Measurements from ENCODE around the gene PLXNB3.
A peak's percentile ranks its signal among the peaks of the same experiment; 100 is the strongest.

Gene PLXNB3

DNA sequence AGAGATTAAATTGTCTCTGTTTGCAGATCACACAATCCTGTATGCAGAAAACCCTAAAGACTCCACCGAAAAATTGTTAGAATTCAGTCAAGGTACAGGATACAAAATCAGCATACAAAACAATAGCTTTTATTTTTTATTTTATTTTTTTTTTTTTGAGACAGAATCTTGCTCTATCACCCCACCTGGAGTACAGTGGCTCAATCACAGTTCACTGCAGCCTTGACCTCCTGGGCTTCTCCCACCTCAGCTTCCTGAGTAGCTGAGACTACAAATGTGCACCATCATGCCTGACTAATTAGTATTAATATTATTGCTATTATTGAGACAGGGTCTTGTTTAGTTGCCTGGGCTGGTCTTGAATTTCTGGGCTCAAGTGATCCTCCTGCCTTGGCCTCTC lies 8.9 kb upstream of the PLXNB3 start:
- no peak for DNase-seq (ENCODE audit: low read depth in 2 of 2)

GRCh38 chrX:153761863-153762262 lies 2.2 kb upstream of the PLXNB3 start:
- no peak for DNase-seq (ENCODE audit: low read depth in 2 of 2)

DNA sequence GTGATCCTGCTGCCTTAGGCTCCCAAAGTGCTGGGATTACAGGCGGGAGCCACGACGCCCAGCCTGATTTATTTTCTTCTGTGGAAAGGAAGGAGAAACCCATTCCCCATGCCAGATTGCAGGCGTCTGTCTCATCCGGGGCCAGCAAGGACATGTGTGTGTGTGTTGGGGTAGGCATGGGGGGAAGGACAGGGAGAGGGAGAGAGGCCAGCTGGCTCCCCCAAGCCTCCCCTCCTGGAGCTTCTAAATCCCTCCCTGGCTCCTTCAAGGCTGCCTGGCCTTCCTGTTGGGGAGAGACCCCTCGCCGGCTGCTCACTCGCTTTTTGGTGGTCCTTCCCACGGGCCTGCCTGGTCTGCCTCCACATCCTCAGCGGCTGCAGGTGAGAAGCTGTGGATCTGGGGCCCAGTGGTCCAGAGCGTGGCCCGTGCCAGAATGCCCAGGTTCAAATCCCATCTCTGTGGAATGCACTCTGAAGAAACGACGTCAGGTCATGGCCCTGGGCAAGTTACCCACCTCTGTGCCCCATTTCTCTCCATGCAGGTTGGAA lies 1.3 kb upstream of the PLXNB3 start:
- DNase-seq (ENCODE audit: low read depth in 2 of 2), result no peak

DNA sequence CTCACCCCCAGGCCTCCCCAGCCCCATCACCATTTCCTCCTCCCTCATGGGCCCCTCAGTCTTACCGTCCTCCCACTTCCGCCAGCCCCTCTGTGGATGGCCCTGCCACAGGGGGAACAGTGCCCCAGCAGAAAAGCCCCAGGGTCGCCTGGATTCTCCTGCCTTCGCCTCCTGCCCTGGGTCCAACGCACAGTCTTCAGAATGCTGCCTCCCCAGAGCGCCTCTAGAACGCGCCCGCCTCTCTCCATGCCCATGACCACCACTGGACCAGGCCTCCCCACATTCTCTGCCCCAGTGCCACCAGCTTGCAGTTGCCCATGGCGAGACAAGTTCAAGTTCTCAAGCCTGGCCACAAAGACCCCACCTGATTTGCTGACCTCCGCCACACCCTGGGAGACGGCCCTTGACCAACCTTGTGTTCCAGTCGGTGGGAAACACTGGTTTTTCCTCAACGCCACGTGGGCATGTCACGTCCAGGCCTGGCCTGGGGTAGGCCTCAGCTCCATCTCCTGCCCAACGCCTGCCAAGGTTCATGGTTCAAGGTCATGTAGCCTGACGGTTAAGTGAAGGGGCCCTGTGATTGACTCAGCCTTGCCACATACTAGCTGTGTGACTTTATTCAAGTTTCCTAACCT lies 634 bp upstream of the PLXNB3 start:
- no peak for DNase-seq (ENCODE audit: low read depth in 2 of 2)

DNA sequence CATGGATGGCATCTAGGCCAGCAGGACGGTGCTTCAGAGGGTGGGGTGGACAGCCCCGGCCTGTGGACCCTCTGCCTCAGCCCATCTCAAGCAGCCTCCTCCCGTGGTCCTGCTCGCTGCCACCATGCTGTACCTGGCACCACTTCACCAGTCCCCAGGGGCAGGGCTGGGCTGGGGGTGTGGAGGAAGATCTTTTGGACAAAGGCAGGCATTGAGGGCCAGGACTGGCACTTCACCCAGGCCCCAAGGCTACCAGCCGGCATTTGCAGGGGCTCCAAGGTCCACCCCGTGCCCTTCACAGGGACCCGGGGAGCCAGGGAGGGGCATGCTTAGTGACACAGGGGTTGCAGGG lies 713 bp downstream of the PLXNB3 start:
- DNase-seq (ENCODE audit: low read depth in 2 of 2), result no peak

- no peak for DNase-seq (ENCODE audit: low read depth in 2 of 2)
Observed at GRCh38 chrX:153765138-153766079, 1.4 kb downstream of the PLXNB3 start.

GRCh38 chrX:153766098-153766817 lies 2.2 kb downstream of the PLXNB3 start:
- peak; percentile 32 for DNase-seq (ENCODE audit: low read depth in 2 of 2)

DNA sequence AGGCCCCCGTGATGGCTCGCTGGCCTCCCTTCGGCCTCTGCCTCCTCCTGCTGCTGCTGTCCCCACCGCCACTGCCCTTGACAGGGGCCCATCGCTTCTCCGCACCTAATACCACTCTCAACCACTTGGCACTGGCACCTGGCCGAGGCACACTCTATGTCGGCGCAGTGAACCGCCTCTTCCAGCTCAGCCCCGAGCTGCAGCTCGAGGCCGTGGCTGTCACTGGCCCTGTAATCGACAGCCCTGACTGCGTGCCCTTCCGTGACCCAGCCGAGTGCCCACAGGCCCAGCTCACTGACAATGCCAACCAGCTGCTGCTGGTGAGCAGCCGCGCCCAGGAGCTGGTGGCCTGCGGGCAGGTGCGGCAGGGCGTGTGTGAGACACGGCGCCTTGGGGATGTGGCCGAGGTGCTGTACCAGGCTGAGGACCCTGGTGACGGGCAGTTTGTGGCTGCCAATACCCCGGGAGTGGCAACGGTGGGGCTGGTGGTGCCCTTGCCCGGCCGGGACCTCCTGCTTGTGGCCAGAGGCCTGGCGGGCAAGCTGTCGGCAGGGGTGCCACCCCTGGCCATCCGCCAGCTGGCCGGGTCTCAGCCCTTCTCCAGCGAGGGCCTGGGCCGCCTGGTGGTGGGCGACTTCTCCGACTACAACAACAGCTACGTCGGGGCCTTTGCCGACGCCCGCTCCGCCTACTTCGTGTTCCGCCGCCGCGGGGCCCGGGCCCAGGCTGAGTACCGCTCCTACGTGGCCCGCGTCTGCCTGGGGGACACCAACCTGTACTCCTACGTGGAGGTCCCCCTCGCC lies 3.0 kb downstream of the PLXNB3 start:
- DNase-seq (ENCODE audit: low read depth in 2 of 2), result no peak

- DNase-seq (ENCODE audit: low read depth in 2 of 2), result no peak
Observed at GRCh38 chrX:153767674-153768055, 3.6 kb downstream of the PLXNB3 start.

- DNase-seq (ENCODE audit: low read depth in 2 of 2), result no peak
Observed at GRCh38 chrX:153768311-153769157, 4.5 kb downstream of the PLXNB3 start.

DNA sequence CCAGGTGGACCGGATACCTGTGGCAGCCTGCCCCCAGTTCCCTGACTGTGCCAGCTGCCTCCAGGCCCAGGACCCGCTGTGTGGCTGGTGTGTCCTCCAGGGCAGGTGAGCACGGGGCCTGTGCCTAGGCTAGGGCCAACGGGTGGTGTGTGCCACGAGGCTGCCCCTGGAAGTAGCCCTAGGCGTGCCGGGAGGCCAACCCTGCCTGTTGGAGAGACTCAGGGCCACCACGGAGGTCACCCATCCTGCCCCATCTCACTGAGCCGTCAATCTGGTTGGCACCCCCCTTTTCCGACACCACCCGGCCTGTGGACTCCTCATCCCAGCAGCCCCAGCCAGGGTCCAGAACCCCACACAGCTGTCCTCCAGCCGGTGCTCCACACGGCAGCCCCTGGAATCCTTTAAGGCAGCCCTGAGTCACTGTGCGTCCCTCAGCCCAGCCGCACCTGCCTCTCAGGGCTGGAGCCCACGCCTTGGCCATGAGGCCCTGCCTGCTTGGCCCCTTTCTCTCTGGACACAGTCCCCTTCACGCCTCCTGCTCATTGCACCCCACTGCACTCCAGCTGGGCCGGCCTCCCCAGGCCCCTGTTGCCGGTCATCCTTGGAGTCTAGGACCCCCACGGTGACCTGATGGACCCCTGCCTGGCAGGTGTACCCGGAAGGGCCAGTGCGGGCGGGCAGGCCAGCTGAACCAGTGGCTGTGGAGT lies 5.3 kb downstream of the PLXNB3 start:
- no peak for DNase-seq (ENCODE audit: low read depth in 2 of 2)

DNA sequence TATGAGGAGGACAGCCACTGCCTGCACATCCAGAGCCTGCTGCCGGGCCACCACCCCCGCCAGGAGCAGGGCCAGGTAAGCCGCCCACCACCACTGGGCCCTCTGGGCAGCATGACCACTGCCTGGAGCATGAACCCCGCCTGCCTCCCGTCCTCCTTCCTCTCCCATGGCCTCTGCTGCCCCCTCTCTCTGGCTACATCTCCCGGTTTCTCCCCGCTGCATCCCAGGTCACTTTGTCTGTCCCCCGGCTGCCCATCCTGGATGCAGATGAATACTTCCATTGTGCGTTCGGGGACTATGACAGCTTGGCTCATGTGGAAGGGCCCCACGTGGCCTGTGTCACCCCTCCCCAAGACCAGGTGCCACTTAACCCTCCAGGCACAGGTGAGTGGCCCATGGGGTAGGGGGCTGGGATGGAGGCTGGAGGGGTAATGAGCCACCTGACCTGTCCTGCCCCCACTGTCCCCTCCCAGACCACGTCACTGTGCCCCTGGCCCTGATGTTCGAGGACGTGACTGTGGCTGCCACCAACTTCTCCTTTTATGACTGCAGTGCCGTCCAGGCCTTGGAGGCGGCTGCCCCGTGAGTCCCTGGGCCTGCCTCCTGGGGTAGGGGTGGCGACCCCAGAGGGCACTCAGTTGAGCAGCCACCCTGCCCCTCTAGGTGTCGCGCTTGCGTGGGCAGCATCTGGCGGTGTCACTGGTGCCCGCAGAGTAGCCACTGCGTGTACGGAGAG lies 6.0 kb downstream of the PLXNB3 start:
- no peak for DNase-seq (ENCODE audit: low read depth in 2 of 2)

DNA sequence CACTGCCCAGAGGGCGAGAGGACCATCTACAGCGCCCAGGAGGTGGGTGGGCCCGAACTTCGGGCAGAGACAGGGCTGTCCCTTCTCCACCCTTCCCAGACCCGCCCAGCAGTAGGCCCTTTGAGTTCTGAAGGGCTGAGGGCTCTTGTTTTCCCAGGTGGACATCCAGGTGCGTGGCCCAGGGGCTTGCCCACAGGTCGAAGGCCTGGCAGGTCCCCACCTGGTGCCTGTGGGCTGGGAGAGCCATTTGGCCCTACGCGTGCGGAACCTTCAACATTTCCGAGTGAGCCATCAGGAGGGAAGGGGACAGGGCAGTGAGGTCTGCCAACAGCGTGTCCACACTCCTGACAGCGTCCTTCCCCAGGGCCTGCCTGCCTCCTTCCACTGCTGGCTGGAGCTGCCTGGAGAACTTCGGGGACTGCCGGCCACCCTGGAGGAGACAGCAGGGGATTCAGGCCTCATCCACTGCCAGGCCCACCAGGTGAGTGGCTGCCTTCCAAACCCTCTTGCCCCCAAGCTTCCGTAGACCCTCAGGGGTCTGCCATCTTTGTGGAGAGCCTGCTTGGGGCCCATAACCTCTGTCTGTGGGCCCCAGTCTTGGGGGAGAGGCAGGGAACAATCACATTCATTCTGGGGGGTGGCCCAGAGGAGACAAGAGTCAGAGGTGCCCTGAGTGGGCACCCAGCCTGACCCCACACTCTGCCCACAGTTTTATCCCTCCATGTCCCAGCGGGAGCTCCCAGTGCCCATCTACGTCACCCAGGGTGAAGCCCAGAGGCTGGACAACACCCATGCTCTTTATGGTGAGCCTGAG lies 6.8 kb downstream of the PLXNB3 start:
- DNase-seq (ENCODE audit: low read depth in 2 of 2), result no peak

- no peak for DNase-seq (ENCODE audit: low read depth in 2 of 2)
Observed at GRCh38 chrX:153771415-153772315, 7.6 kb downstream of the PLXNB3 start.

GRCh38 chrX:153772316-153773217 lies 8.5 kb downstream of the PLXNB3 start:
- DNase-seq (ENCODE audit: low read depth in 2 of 2), result no peak

DNA sequence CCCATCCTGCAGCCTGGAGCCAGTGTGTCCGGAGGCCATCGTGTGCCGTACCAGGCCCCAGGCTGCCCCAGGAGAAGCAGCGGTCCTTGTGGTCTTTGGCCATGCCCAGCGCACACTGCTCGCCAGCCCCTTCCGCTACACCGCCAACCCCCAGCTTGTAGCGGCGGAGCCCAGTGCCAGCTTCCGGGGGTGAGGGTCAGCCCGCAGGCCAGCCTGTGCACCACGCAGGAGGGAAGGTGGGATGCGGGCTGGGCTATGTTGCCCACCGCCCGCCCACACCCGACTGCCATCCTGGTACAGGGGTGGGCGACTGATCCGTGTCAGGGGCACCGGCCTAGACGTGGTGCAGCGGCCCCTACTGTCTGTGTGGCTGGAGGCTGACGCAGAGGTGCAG lies 9.2 kb downstream of the PLXNB3 start:
- DNase-seq (ENCODE audit: low read depth in 2 of 2), result no peak

Measured in stimulated activated CD8-positive, alpha-beta memory T cell treated with anti-CD3 and anti-CD28 coated beads, Interleukin-15, amount 100 ng/mL, for 48 hours (primary cell).